Peyer's patch (tissue), 4 donors: ENCODE data around the gene NRARP.

Experiments
- CTCF ChIP-seq, 6 experiments: fragments of 450-650 bp in 4 of 6; fragments of 200-600 bp in 2 of 6; sonication (generic) in 1 of 6; IDR thresholded peaks; one replicate each; pipeline ENCODE4 v1.5.1; 2017 to 2019; ENCODE audit warnings: antibody characterized with exemption in 6 of 6, mild to moderate bottlenecking in 3 of 6, moderate library complexity in 1 of 6
- POLR2A ChIP-seq, 2 donors: fragments of 450-650 bp; IDR thresholded peaks; one replicate each; pipeline ENCODE4 v1.5.1; 2017; ENCODE audit warnings: antibody characterized with exemption in 2 of 2, mild to moderate bottlenecking in 2 of 2, moderate library complexity in 2 of 2

GRCh38 chr9:137296670-137297664, 5.1 kb downstream of the NRARP start:
- TF ChIP-seq CTCF (IDR thresholded peaks at IDR 0.05): peak in 1 of 6 experiments; percentile 2
- peak; percentile 27 to 62 for TF ChIP-seq POLR2A (IDR thresholded peaks at IDR 0.05)
